NCI-H82 treated with DMSO at 0.1 percent for 48 hours (cell line): ENCODE data around the gene RSPH6A.
"Not testable (repeated sequence)": the region's sequence is repeated elsewhere in the genome, so short reads cannot be mapped to it uniquely, and the experiment has no call there.

Experiments used
- DNase-seq: peaks from one replicate; lab custom pipeline; 2025; ENCODE audit not compliant: unreplicated experiment; lab: John Stamatoyannopoulos, UW

RSPH6A gene

DNA sequence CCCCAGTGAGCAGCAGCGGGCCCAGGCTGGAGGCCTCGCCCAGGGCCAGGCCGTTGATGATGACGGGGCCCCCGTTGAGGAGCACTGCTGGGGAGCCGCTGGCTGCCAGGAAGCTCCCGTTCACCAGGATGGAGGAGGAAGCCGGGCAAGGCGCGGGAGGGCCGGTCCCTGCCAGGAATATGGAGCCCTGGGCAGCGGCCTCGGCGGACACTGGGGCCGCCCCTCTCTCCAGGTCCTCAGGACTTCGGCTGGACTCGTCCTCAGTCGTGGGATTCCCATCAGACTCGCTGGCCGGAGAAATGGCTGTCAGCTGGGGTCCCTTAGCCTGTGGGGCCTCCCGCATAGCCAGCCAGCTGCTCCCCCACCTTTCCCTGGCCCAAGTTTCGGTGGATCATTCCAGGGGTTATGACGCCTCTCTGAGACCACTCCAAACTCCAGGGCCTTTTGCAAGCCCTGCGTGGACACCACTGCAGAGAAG is 48.2 kb downstream of the RSPH6A start:
- no peak for DNase-seq

DNA sequence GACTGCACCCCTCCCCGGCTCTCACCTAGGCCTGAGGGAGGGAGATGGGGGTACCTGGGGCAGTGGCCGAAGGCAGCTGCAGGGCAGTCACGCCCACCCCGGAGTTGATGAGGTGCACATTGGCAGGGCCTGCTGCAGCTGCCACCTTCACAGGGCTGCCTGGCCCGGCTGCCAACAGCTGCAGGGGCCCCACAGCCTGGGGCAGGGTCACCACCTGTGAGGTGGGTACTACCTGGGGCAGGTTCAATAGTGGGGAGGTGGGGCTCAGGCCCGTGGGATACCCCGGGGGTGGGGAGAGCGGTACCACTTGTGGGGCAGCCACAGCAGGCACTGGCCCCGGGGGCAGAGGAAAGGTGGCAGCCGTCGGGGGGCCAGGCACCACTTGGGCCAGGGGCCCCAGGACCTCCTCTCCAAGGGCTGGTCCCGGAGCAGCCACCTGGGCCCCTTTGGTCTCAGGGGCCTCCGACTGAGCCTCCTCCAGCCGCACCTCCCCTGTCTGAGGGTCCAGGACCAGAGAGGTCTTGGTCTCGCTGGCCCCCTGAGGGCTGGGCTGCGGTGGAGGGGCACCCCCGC is 48.7 kb downstream of the RSPH6A start:
- no peak for DNase-seq

DNA sequence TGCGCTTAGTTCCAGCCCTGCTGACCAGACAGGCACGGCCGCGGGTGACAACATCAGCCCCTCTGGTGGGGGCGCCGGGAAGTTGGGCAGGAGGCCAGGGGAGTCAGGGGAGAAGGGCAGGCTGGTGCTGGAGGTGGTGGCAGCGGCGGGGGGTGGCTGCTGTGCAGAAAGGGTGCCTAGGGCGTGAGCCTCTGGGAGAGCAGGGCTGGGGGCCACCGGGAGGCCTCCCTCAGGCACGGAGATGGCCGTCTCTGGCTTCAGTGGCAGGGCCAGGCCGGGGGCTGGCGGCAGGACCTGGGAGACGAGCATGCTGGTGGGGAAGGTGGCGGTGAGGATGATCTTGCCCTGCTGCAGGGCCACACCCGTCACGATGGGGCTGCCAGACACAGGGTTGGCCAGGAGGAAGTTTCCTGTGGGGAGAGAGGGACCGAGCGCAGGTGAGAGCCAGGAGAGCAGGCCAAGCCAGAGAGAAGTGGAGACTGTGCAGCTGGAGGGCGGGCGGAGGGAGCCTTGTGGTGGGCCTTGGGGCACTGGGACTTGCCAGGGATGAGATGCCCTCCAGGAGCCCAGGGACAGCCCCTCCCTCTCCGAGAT is 49.3 kb downstream of the RSPH6A start:
- DNase-seq, result no peak

DNA sequence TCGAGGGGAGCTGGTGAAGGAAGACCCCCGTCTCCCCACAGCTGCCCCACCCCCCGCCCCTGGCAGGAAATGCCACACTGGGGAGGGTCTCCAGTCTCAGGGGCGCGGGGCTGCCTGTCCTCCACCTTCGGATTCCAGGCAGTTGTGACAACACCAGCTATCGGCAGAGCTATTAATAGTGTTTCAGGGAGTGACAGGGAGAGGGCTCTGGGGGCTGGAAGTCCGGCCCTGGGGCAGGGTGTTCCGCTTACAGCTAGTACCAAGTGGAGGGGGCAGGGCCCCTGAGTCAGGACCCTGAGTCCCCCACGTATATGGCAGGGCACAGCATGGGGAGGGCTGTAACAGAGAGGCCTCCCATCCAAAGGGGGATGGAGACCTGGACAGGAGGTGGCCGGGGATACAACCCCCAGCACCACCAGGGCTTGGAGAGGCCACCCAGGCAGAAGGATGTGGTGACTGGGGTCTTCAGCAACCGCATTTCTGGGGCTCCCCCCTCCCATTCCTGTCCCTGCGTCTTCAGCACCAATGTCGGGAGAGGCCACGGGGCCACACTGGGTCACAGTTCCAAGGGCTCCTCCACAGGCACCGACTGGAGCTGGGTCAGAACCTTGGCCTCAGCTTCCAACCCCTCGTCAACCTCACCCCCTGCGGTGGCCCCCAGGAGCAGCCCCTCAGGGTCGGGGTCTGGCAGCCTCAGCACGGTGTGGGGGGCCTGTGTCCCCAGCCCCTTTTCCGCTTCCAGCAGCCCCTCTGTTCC is 50.0 kb downstream of the RSPH6A start:
- no peak for DNase-seq

DNA sequence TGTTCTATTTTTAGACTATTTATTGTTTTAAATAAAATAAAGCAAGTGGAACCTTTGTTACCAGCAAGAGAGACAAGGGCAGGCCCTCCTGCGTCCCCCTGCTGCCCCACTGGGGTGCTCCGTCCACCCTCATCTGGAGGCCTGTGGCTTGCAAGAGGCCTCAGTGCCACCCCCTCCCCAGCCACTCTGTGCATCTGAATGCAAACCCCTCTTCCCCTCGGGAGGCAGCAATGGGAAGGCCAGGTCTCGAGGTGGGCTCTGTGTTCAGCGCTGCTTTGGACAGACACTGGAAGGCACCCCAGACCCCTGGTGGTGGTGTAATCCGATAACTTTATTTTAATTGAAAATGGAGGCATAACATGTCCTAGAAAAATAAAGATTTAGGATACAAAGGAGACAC is 50.6 kb downstream of the RSPH6A start:
- DNase-seq, result no peak

- no peak for DNase-seq
Measured at GRCh38 chr19:45763691-45764294, 51.3 kb downstream of the RSPH6A start.

GRCh38 chr19:45762870-45763631 is 52.1 kb downstream of the RSPH6A start:
- DNase-seq, result no peak

DNA sequence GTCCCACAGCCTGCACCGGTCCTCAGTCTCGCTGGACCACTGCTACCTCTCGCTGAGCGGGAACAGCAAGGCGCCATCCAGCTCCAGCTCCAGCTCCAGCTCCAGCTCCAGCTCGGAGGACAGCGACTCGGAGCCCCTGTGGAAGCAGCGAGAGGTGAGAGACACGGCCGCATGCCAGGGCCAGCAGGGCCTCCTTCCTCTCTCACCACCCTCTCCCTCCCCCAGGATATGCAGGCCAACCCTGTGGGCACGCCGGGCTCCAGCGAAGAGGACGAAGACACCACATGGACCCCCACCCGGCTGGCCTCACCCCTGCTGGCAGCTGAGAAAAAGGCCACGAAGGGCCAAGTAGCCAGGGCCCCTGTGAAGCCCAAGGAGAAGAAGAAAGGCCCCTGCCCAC is 53.4 kb downstream of the RSPH6A start:
- DNase-seq, result no peak

DNA sequence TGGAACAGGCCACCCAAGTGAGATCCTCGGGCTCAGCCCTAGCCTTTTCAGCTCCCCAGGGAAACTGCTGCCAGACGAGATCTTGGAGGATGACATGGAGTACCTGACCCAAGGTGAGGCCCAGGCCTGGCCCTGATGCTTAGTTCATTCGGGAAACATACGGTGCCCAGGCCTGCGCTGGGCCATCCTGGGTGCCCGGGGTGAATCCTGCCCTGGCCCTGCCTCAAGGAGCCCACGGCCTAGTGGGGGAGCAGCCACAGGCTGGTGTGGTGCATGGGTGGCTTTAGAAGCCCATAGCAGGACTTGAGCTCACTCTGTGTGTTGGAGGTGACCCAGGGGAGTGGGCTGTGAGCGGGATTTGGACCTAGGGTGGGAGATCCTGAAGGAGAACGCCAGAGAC is 56.2 kb downstream of the RSPH6A start:
- DNase-seq, result no peak

GRCh38 chr19:45757695-45758094 is 57.4 kb downstream of the RSPH6A start:
- DNase-seq, result no peak

DNA sequence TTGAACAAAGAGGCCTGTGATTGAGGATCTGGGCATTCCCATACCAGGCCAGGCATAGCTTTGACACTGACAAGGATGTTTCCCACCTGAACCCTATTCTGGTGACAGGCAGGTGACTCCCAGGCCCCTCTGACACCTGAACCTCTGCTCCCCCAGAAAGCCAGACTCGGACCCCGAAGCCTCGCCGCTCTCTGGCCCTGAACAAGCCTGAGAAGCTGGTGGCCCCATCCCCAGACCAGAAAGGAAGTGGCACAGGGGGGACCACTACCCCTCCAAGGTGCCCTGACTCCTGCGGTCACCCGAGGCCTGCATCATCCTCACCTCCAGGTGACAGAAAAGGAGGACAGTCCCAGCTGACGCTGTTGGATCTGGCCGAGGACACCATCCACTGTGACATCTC is 60.8 kb downstream of the RSPH6A start:
- no peak for DNase-seq

DNA sequence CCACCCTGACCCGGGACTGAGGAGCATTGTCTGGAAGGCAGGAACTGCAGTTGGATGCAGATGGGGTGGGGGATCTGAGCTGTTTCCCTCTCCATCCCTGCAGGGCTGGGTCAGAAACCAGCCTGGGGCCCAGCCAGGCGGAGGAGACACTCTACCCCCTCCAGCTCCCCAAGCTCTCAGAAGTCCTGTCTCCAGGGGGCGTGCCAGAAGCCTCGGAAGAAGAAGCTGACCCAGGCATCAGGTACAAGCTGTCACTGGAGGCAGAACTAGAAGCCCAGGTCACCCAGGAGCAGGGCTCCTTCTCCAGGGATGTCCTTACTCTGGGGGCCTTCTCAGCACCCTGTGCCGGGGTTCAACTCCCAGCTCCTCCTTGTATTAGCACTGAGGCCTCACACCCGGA is 61.6 kb downstream of the RSPH6A start:
- DNase-seq, result no peak

GRCh38 chr19:45752639-45753038 is 62.5 kb downstream of the RSPH6A start:
- no peak for DNase-seq

GRCh38 chr19:45751483-45751882 is 63.6 kb downstream of the RSPH6A start:
- DNase-seq, result not testable (repeated sequence)

- DNase-seq, result no peak
Measured at GRCh38 chr19:45747513-45747912, 67.6 kb downstream of the RSPH6A start.

DNA sequence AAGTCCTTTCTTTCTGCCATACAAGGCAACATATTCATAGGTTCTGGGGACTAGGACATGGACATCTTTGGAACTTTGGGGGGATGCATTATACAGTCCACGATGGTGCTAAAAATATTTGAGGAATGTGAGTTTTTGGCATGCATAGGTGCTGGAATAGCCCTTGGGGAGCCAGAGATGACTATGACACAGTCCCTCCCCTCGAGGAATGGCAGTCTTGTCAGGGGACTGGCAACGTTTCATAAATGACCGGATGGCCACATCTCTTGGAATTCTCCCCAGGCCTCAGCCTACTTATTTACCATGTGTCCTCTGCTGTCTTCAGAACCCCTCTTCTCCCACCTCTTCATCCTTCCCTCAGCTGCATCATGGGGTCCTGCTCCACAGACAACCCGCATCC is 68.2 kb downstream of the RSPH6A start:
- DNase-seq, result no peak
